C4-2B (cell line): ENCODE measurements around the gene LZTS3.

Source experiments
- ZFX ChIP-seq: fragments of 450-650 bp; IDR thresholded peaks from 2 replicates; pipeline ENCODE4 v1.6.1; 2017
- TF ChIP-seq, protein P1 (sequence below): fragments of 450-650 bp; conservative IDR thresholded peaks from 2 replicates; pipeline ENCODE4 v1.5.1; 2017; ENCODE audit warnings: mild to moderate bottlenecking

DNA sequence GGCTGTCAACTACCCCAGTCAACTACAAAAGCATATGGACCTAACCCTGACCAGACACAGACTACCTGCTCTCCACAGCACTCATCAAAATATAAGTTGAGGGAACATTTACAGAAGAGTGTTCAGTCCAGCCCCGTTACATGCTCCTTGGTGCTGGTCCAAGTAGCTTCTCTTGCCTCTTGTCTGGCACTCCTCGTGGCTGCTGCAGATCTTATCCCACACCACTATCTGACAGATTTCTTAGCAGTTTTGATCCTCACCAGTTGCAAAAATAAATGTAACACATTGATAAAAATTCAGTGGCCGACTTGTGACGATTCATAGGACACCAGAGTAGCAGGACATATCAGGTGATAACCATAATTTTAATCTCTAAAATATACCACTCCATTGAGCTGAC is 44.3 kb downstream of the LZTS3 start:
- TF ChIP-seq, protein P1, sequence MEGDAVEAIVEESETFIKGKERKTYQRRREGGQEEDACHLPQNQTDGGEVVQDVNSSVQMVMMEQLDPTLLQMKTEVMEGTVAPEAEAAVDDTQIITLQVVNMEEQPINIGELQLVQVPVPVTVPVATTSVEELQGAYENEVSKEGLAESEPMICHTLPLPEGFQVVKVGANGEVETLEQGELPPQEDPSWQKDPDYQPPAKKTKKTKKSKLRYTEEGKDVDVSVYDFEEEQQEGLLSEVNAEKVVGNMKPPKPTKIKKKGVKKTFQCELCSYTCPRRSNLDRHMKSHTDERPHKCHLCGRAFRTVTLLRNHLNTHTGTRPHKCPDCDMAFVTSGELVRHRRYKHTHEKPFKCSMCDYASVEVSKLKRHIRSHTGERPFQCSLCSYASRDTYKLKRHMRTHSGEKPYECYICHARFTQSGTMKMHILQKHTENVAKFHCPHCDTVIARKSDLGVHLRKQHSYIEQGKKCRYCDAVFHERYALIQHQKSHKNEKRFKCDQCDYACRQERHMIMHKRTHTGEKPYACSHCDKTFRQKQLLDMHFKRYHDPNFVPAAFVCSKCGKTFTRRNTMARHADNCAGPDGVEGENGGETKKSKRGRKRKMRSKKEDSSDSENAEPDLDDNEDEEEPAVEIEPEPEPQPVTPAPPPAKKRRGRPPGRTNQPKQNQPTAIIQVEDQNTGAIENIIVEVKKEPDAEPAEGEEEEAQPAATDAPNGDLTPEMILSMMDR: no peak
- TF ChIP-seq ZFX: no peak
